WTC11 (cell line): Measurements from ENCODE around the gene UBL3. TPM values are rescaled to one million over a fixed set of nuclear protein-coding genes. Genes with fewer than 3 reads are reported as not detected.

Experiments
- ATAC-seq: fragments of 200-7000 bp; cut with Tn5 transposase; 2 replicates; pipeline ENCODE4 v1.10.0; 2021; ENCODE audit warnings: mild to moderate bottlenecking, moderate library complexity
- CTCF ChIA-PET: fragments of 300-600 bp; sonication (Branson Sonifier 250); formaldehyde crosslinking; loops from one replicate; lab custom pipeline; 2021; ENCODE audit warnings: antibody characterized with exemption; lab: Charles Lee
- POLR2A ChIA-PET: fragments of 350-600 bp; sonication (Branson Sonifier 250); formaldehyde crosslinking; loops from one replicate; lab custom pipeline; 2021; ENCODE audit warnings: antibody characterized with exemption; lab: Charles Lee
- DNase-seq: peaks from one replicate; pipeline ENCODE4 v3.0.0; 2021; ENCODE audit warnings: low spot score
- H3K27ac Mint-ChIP-seq: 2 replicates; pipeline ENCODE4 v1.8.0; 2021; ENCODE audit warnings: mixed read lengths
- H3K27me3 Mint-ChIP-seq: 2 replicates; pipeline ENCODE4 v1.8.0; 2021; ENCODE audit warnings: low read depth, mild to moderate bottlenecking, moderate library complexity, mixed read lengths
- H3K36me3 Mint-ChIP-seq: 2 replicates; pipeline ENCODE4 v1.8.0; 2021; ENCODE audit warnings: mixed read lengths
- H3K4me1 Mint-ChIP-seq: 2 replicates; pipeline ENCODE4 v1.8.0; 2022; ENCODE audit warnings: mixed read lengths
- H3K4me3 Mint-ChIP-seq: 2 replicates; pipeline ENCODE4 v1.8.0; 2021; ENCODE audit warnings: mild to moderate bottlenecking, moderate library complexity, mixed read lengths
- H3K9me3 Mint-ChIP-seq: 2 replicates; pipeline ENCODE4 v1.8.0; 2021; ENCODE audit warnings: mixed read lengths
- CREM ChIP-seq: sonication (generic); formaldehyde crosslinking; IDR thresholded peaks from 2 replicates; pipeline ENCODE4 v1.8.1; 2022; ENCODE audit warnings: mild to moderate bottlenecking, missing genetic modification reagents, moderate library complexity
- ESRRA ChIP-seq: sonication (generic); formaldehyde crosslinking; IDR thresholded peaks from 2 replicates; pipeline ENCODE4 v1.8.1; 2022; ENCODE audit warnings: mild to moderate bottlenecking, missing genetic modification reagents, borderline replicate concordance
- GRHL2 ChIP-seq: fragments of 250-450 bp; sonication (Bioruptor Pico); IDR thresholded peaks from 2 replicates; pipeline ENCODE4 v1.8.0; 2022; ENCODE audit warnings: mild to moderate bottlenecking, moderate library complexity; ENCODE audit not compliant: insufficient replicate concordance, severe bottlenecking
- JAZF1 ChIP-seq: fragments of 250-450 bp; sonication (Bioruptor Pico); IDR thresholded peaks from 2 replicates; pipeline ENCODE4 v1.9.0; 2021; ENCODE audit warnings: moderate library complexity, mild to moderate bottlenecking, inconsistent platforms
- NFYB ChIP-seq: sonication (generic); formaldehyde crosslinking; conservative IDR thresholded peaks from 2 replicates; pipeline ENCODE4 v1.8.0; 2022; ENCODE audit warnings: low read depth, missing genetic modification reagents
- NR2C2 ChIP-seq: sonication (generic); formaldehyde crosslinking; IDR thresholded peaks from 2 replicates; pipeline ENCODE4 v1.8.0; 2022; ENCODE audit warnings: mild to moderate bottlenecking, missing genetic modification reagents
- OVOL2 ChIP-seq: fragments of 250-450 bp; sonication (Bioruptor Pico); IDR thresholded peaks from 2 replicates; pipeline ENCODE4 v1.9.0; 2021; ENCODE audit warnings: mild to moderate bottlenecking, borderline replicate concordance
- RELA ChIP-seq: sonication (generic); formaldehyde crosslinking; IDR thresholded peaks from 2 replicates; pipeline ENCODE4 v1.8.1; 2022; ENCODE audit warnings: missing genetic modification reagents, mild to moderate bottlenecking, borderline replicate concordance
- SMAD4 ChIP-seq: sonication (generic); formaldehyde crosslinking; IDR thresholded peaks from 2 replicates; pipeline ENCODE4 v1.8.0; 2022; ENCODE audit warnings: mild to moderate bottlenecking, missing genetic modification reagents
- SOX15 ChIP-seq: fragments of 250-450 bp; sonication (Bioruptor Pico); IDR thresholded peaks from 2 replicates; pipeline ENCODE4 v1.9.0; 2021; ENCODE audit warnings: mild to moderate bottlenecking
- TEAD1 ChIP-seq: sonication (generic); formaldehyde crosslinking; IDR thresholded peaks from 2 replicates; pipeline ENCODE4 v1.8.0; 2022; ENCODE audit warnings: mild to moderate bottlenecking, missing genetic modification reagents
- ZBTB21 ChIP-seq: sonication (generic); formaldehyde crosslinking; IDR thresholded peaks from 2 replicates; pipeline ENCODE4 v1.8.1; 2023; ENCODE audit warnings: mild to moderate bottlenecking, missing genetic modification reagents, borderline replicate concordance
- ZNF317 ChIP-seq: sonication (generic); formaldehyde crosslinking; IDR thresholded peaks from 2 replicates; pipeline ENCODE4 v1.8.1; 2023; ENCODE audit warnings: low read depth, mild to moderate bottlenecking, moderate library complexity, missing genetic modification reagents, borderline replicate concordance
- ZNF423 ChIP-seq: fragments of 250-450 bp; sonication (Bioruptor Pico); IDR thresholded peaks from 2 replicates; pipeline ENCODE4 v2.1.2; 2022; ENCODE audit warnings: mild to moderate bottlenecking, moderate library complexity
- total RNA-seq: library from RNA; stranded (reverse); gene quantifications from 3 replicates; pipeline ENCODE4 v1.2.3, GENCODE V29; 2021
- TF ChIP-seq, protein P1 (sequence below): sonication (generic); formaldehyde crosslinking; IDR thresholded peaks from 2 replicates; pipeline ENCODE4 v1.8.1; 2023; ENCODE audit warnings: mild to moderate bottlenecking, missing genetic modification reagents, moderate library complexity
- TF ChIP-seq, protein P2 (sequence below): sonication (generic); formaldehyde crosslinking; IDR thresholded peaks from 2 replicates; pipeline ENCODE4 v1.8.1; 2023; ENCODE audit warnings: mild to moderate bottlenecking, moderate library complexity, missing genetic modification reagents
- TF ChIP-seq, protein P3 (sequence below): fragments of 250-450 bp; sonication (Bioruptor Pico); IDR thresholded peaks from 2 replicates; pipeline ENCODE4 v1.9.0; 2021; ENCODE audit warnings: mild to moderate bottlenecking
- TF ChIP-seq, protein P4 (sequence below): sonication (generic); formaldehyde crosslinking; IDR thresholded peaks from 2 replicates; pipeline ENCODE4 v1.8.1; 2022; ENCODE audit warnings: mild to moderate bottlenecking, moderate library complexity, missing genetic modification reagents
- TF ChIP-seq, protein P5 (sequence below): sonication (generic); formaldehyde crosslinking; IDR thresholded peaks from 2 replicates; pipeline ENCODE4 v1.8.0; 2022; ENCODE audit warnings: mild to moderate bottlenecking, missing genetic modification reagents
- TF ChIP-seq, protein P6 (sequence below): sonication (generic); formaldehyde crosslinking; IDR thresholded peaks from 2 replicates; pipeline ENCODE4 v1.8.0; 2022; ENCODE audit warnings: mild to moderate bottlenecking, missing genetic modification reagents
- TF ChIP-seq, protein P7 (sequence below): sonication (generic); formaldehyde crosslinking; IDR thresholded peaks from 2 replicates; pipeline ENCODE4 v1.8.1; 2023; ENCODE audit warnings: mild to moderate bottlenecking, missing genetic modification reagents

UBL3 gene
- total RNA-seq, 1 experiment from 2014 or later, result 15.5 TPM

DNA sequence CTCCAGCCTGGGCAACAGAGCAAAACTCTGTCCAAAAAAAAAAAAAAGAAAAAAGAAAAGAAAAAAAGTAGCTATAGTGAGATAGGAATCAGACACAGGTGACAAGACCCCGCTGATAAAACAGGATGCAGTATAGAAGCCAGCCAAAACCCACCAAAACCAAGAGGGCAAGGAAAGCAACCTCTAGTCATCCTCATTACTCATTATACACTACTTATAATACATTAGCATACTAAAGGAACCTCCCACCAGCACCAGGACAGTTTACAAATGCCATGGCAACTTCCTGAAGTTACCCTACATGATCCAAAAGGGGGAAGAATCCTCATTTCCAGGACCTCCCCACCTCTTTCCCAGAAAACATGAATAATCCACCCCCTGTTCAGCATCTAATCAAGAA, 35.6 kb upstream of the UBL3 start:
- DNase-seq (no peak), ATAC-seq (no peak)
- ChIA-PET POLR2A (no interaction called here), CTCF (no interaction called here)
- no peaks in the 10 kb centered on the region for H3K27me3 Mint-ChIP-seq
- TF ChIP-seq ESRRA (CRISPR knock-in tag), result no peak
- TF ChIP-seq, protein P1, sequence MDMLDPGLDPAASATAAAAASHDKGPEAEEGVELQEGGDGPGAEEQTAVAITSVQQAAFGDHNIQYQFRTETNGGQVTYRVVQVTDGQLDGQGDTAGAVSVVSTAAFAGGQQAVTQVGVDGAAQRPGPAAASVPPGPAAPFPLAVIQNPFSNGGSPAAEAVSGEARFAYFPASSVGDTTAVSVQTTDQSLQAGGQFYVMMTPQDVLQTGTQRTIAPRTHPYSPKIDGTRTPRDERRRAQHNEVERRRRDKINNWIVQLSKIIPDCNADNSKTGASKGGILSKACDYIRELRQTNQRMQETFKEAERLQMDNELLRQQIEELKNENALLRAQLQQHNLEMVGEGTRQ (CRISPR knock-in tag), result no peak
- no peak for TF ChIP-seq OVOL2 (CRISPR knock-in tag)
- TF ChIP-seq SOX15 (CRISPR knock-in tag), result no peak
- TF ChIP-seq, protein P2, sequence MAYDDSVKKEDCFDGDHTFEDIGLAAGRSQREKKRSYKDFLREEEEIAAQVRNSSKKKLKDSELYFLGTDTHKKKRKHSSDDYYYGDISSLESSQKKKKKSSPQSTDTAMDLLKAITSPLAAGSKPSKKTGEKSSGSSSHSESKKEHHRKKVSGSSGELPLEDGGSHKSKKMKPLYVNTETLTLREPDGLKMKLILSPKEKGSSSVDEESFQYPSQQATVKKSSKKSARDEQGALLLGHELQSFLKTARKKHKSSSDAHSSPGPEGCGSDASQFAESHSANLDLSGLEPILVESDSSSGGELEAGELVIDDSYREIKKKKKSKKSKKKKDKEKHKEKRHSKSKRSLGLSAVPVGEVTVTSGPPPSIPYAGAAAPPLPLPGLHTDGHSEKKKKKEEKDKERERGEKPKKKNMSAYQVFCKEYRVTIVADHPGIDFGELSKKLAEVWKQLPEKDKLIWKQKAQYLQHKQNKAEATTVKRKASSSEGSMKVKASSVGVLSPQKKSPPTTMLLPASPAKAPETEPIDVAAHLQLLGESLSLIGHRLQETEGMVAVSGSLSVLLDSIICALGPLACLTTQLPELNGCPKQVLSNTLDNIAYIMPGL (CRISPR knock-in tag), result no peak
- TF ChIP-seq, protein P3, sequence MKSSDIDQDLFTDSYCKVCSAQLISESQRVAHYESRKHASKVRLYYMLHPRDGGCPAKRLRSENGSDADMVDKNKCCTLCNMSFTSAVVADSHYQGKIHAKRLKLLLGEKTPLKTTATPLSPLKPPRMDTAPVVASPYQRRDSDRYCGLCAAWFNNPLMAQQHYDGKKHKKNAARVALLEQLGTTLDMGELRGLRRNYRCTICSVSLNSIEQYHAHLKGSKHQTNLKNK (CRISPR knock-in tag), result no peak
- no peak for TF ChIP-seq JAZF1
- TF ChIP-seq TEAD1, result no peak
- no peak for TF ChIP-seq CREM (CRISPR knock-in tag)
- TF ChIP-seq, protein P4, sequence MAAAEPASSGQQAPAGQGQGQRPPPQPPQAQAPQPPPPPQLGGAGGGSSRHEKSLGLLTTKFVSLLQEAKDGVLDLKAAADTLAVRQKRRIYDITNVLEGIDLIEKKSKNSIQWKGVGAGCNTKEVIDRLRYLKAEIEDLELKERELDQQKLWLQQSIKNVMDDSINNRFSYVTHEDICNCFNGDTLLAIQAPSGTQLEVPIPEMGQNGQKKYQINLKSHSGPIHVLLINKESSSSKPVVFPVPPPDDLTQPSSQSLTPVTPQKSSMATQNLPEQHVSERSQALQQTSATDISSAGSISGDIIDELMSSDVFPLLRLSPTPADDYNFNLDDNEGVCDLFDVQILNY (CRISPR knock-in tag), result no peak
- no peak for TF ChIP-seq ZBTB21 (CRISPR knock-in tag)
- TF ChIP-seq, protein P5, sequence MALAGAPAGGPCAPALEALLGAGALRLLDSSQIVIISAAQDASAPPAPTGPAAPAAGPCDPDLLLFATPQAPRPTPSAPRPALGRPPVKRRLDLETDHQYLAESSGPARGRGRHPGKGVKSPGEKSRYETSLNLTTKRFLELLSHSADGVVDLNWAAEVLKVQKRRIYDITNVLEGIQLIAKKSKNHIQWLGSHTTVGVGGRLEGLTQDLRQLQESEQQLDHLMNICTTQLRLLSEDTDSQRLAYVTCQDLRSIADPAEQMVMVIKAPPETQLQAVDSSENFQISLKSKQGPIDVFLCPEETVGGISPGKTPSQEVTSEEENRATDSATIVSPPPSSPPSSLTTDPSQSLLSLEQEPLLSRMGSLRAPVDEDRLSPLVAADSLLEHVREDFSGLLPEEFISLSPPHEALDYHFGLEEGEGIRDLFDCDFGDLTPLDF (CRISPR knock-in tag), result no peak
- no peak for TF ChIP-seq GRHL2 (CRISPR knock-in tag)
- TF ChIP-seq, protein P6, sequence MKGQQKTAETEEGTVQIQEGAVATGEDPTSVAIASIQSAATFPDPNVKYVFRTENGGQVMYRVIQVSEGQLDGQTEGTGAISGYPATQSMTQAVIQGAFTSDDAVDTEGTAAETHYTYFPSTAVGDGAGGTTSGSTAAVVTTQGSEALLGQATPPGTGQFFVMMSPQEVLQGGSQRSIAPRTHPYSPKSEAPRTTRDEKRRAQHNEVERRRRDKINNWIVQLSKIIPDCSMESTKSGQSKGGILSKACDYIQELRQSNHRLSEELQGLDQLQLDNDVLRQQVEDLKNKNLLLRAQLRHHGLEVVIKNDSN (CRISPR knock-in tag), result no peak
- H3K4me3 Mint-ChIP-seq, result no peak overlapping the region
- H3K9me3 Mint-ChIP-seq, result no peaks in the 10 kb centered on the region
- H3K4me1 Mint-ChIP-seq, result peaks cover 55% of the 10 kb centered on the region
- no peak overlapping the region for H3K27ac Mint-ChIP-seq
- H3K36me3 Mint-ChIP-seq, result no peaks in the 10 kb centered on the region

DNA sequence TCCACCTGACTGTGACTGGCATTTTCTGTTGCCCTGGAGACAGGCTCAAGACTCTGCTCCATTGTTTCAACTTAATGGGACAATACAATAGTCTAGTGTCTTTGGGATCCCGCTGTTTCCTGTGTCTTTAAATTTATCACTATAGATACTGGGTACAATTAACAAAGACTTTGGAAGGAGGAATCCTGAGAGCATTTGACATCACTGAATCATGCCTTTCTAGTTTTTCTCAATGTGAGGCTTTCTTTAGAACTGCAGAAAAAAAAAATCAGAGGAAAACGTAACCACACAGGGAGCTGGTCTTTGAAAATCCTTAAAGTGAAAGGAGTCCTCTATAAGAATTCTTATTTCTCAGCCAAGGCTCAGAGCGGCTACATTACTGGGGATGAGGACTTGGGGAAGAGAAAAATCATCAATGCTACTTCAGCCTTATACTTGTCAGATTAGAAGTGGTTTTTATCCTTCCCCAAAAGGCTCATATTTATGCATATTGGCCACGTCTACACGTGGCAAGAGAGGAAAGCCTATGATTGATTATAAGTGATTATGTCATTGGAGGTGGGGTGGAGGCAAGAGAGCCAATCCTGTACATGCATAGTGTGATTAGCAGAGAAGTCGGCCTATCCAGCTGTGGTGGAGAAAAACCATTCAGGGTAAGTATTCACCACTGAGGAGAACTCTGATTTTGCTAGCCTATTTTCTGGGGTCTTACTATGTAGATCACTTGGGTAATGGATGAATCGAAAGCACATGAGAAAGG, 34.4 kb upstream of the UBL3 start:
- H3K27me3 Mint-ChIP-seq, result no peaks in the 10 kb centered on the region
- no peak for TF ChIP-seq ZNF423 (CRISPR knock-in tag)
- TF ChIP-seq ZNF317 (CRISPR knock-in tag), result 0 out of 2 replicates have a peak, but pooled peaks have one; percentile 18
- TF ChIP-seq OVOL2 (CRISPR knock-in tag), result no peak
- TF ChIP-seq, protein P7, sequence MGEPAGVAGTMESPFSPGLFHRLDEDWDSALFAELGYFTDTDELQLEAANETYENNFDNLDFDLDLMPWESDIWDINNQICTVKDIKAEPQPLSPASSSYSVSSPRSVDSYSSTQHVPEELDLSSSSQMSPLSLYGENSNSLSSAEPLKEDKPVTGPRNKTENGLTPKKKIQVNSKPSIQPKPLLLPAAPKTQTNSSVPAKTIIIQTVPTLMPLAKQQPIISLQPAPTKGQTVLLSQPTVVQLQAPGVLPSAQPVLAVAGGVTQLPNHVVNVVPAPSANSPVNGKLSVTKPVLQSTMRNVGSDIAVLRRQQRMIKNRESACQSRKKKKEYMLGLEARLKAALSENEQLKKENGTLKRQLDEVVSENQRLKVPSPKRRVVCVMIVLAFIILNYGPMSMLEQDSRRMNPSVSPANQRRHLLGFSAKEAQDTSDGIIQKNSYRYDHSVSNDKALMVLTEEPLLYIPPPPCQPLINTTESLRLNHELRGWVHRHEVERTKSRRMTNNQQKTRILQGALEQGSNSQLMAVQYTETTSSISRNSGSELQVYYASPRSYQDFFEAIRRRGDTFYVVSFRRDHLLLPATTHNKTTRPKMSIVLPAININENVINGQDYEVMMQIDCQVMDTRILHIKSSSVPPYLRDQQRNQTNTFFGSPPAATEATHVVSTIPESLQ (CRISPR knock-in tag), result no peak
- TF ChIP-seq SMAD4, result no peak
- peak; percentile 85 for TF ChIP-seq NFYB (CRISPR knock-in tag)
- TF ChIP-seq ZBTB21 (CRISPR knock-in tag), result no peak
- TF ChIP-seq, protein P4 (CRISPR knock-in tag), result no peak
- TF ChIP-seq, protein P1 (CRISPR knock-in tag), result no peak
- TF ChIP-seq ESRRA (CRISPR knock-in tag), result no peak
- no peak for TF ChIP-seq RELA (CRISPR knock-in tag)
- TF ChIP-seq NR2C2 (CRISPR knock-in tag), result no peak
- CTCF ChIA-PET, result interaction anchor here (0.8 to 1.4 kb wide), 2 partner anchors 19 to 39 kb away, joined by 3 to 6 read pairs; no protein-coding TSS in a partner anchor
- no peaks in the 10 kb centered on the region for H3K36me3 Mint-ChIP-seq
- ATAC-seq, result peak; percentile 79
- H3K4me1 Mint-ChIP-seq, result peaks cover 63% of the 10 kb centered on the region
- H3K4me3 Mint-ChIP-seq, result peak overlapping the region; percentile 17; the same call in 1 of the 2 replicates
- H3K27ac Mint-ChIP-seq, result peak overlapping the region; percentile 44; the same call in 1 of the 2 replicates
- POLR2A ChIA-PET, result interaction anchor here (1.3 kb wide), 1 partner anchor 34 kb away, joined by 3 read pairs; the partner anchor contains the start of gene UBL3
- no peaks in the 10 kb centered on the region for H3K9me3 Mint-ChIP-seq
- DNase-seq, result no peak
